Loucy (cell line): ENCODE data around the gene ARHGDIB.

ENCODE experiments used
- H2AFZ ChIP-seq: fragments of 200-600 bp; sonication (generic); 2 replicates; pipeline ENCODE4 v1.6.0; 2016; ENCODE audit warnings: antibody characterized with exemption, mild to moderate bottlenecking, low read length, moderate library complexity
- H3F3A ChIP-seq: fragments of 200-600 bp; 2 replicates; pipeline ENCODE4 v1.6.0; 2016; ENCODE audit warnings: antibody characterized with exemption, low read depth, mild to moderate bottlenecking
- H3K27me3 ChIP-seq: fragments of 200-600 bp; sonication (generic); 2 replicates; pipeline ENCODE4 v1.6.1; 2014; ENCODE audit warnings: low read length, mild to moderate bottlenecking; ENCODE audit not compliant: insufficient read depth, poor library complexity, severe bottlenecking
- H3K36me3 ChIP-seq: fragments of 200-600 bp; sonication (generic); 2 replicates; pipeline ENCODE4 v1.6.1; 2016; ENCODE audit warnings: low read length; ENCODE audit not compliant: insufficient read depth
- H3K4me1 ChIP-seq: fragments of 200-600 bp; sonication (generic); 2 replicates; pipeline ENCODE4 v1.5.1; 2014; ENCODE audit warnings: low read length, mild to moderate bottlenecking; ENCODE audit not compliant: insufficient read depth, poor library complexity, severe bottlenecking
- H3K4me2 ChIP-seq: fragments of 200-600 bp; sonication (generic); 2 replicates; pipeline ENCODE4 v1.6.0; 2014; ENCODE audit warnings: antibody characterized with exemption, low read length, low read depth, mild to moderate bottlenecking; ENCODE audit not compliant: poor library complexity, severe bottlenecking
- H3K4me3 ChIP-seq: fragments of 200-600 bp; sonication (generic); 2 replicates; pipeline ENCODE4 v1.5.1; 2014; ENCODE audit warnings: low read length, mild to moderate bottlenecking, mixed read lengths; ENCODE audit not compliant: poor library complexity, severe bottlenecking
- H3K79me2 ChIP-seq: fragments of 200-600 bp; sonication (generic); 2 replicates; pipeline ENCODE4 v1.6.1; 2014; ENCODE audit warnings: low read length; ENCODE audit not compliant: insufficient read depth
- H3K9ac ChIP-seq: fragments of 200-600 bp; sonication (generic); 2 replicates; pipeline ENCODE4 v1.6.0; 2014; ENCODE audit warnings: mild to moderate bottlenecking, low read depth, low read length, moderate library complexity; ENCODE audit not compliant: poor library complexity, severe bottlenecking
- H3K9me2 ChIP-seq: fragments of 200-600 bp; sonication (generic); replicated peaks from 2 replicates; pipeline ENCODE4 v1.6.1; 2016; ENCODE audit warnings: low read depth, low read length, mixed read lengths
- H3K9me3 ChIP-seq: fragments of 200-600 bp; sonication (generic); 2 replicates; pipeline ENCODE4 v1.6.1; 2014; ENCODE audit warnings: mild to moderate bottlenecking, antibody characterized with exemption, low read length, low read depth; ENCODE audit not compliant: insufficient read depth
- H4K20me1 ChIP-seq: fragments of 200-600 bp; sonication (generic); 2 replicates; pipeline ENCODE4 v1.6.0; 2014; ENCODE audit warnings: antibody characterized with exemption, low read length, mild to moderate bottlenecking; ENCODE audit not compliant: insufficient read depth, poor library complexity, severe bottlenecking
- CTCF ChIP-seq: fragments of 200-600 bp; sonication (generic); conservative IDR thresholded peaks from 2 replicates; pipeline ENCODE4 v1.5.1; 2014; ENCODE audit warnings: mild to moderate bottlenecking, antibody characterized with exemption, low read length
- EZH2phosphoT487 ChIP-seq: fragments of 200-600 bp; IDR thresholded peaks from 2 replicates; pipeline ENCODE4 v1.6.1; 2018; ENCODE audit warnings: antibody characterized with exemption, mild to moderate bottlenecking, moderate library complexity, borderline replicate concordance

ARHGDIB gene

GRCh38 chr12:14984766-14985285, 23.4 kb upstream of the ARHGDIB start:
- Histone ChIP-seq H3K79me2 (no peaks in the 10 kb centered on the region), H3K4me3 (no peak overlapping the region), H3K4me1 (peaks cover 44% of the 10 kb centered on the region)

GRCh38 chr12:14984036-14984435, 22.6 kb upstream of the ARHGDIB start:
- no peaks in the 10 kb centered on the region for H3K79me2 ChIP-seq
- H3K9me2 ChIP-seq, result no peaks in the 10 kb centered on the region
- H3K4me1 ChIP-seq, result peaks cover 52% of the 10 kb centered on the region
- no peak overlapping the region for H3K9ac ChIP-seq
- H2AFZ ChIP-seq, result peak overlapping the region; percentile 24; the same call in 1 of the 2 replicates
- H3K9me3 ChIP-seq, result no peaks in the 10 kb centered on the region
- no peaks in the 10 kb centered on the region for H3K36me3 ChIP-seq
- no peaks in the 10 kb centered on the region for H3K27me3 ChIP-seq
- no peak overlapping the region for H3K4me2 ChIP-seq
- H3F3A ChIP-seq, result no peaks in the 10 kb centered on the region
- TF ChIP-seq EZH2phosphoT487 (no peak), CTCF (no peak)
- no peak overlapping the region for H3K4me3 ChIP-seq
- no peaks in the 10 kb centered on the region for H4K20me1 ChIP-seq

More at GRCh38 chr12:14984766-14985285, 23.4 kb upstream of the ARHGDIB start:
- Histone ChIP-seq H3F3A (no peaks in the 10 kb centered on the region), H4K20me1 (no peaks in the 10 kb centered on the region), H3K9me3 (no peaks in the 10 kb centered on the region), H3K36me3 (no peaks in the 10 kb centered on the region), H3K4me2 (no peak overlapping the region), H3K27me3 (no peaks in the 10 kb centered on the region), H3K9me2 (no peaks in the 10 kb centered on the region), H3K9ac (no peak overlapping the region), H2AFZ (peak overlapping the region; percentile 47; the same call in 1 of the 2 replicates)
- TF ChIP-seq EZH2phosphoT487 (no peak), CTCF (no peak)

GRCh38 chr12:14982991-14983390, 21.6 kb upstream of the ARHGDIB start:
- H3K4me2 ChIP-seq, result peak overlapping the region; percentile 23
- TF ChIP-seq CTCF, result no peak

More at GRCh38 chr12:14982991-14983390, 21.6 kb upstream of the ARHGDIB start:
- Histone ChIP-seq H2AFZ (peak overlapping the region; percentile 63), H3K9me2 (no peaks in the 10 kb centered on the region), H3K9ac (peak overlapping the region; percentile 25), H3K79me2 (no peaks in the 10 kb centered on the region), H4K20me1 (no peaks in the 10 kb centered on the region), H3K4me1 (peaks cover 59% of the 10 kb centered on the region), H3K36me3 (no peaks in the 10 kb centered on the region), H3F3A (no peaks in the 10 kb centered on the region), H3K9me3 (no peaks in the 10 kb centered on the region), H3K27me3 (no peaks in the 10 kb centered on the region), H3K4me3 (peak overlapping the region; percentile 2)
